OCI-LY3 (cell line): Measurements from ENCODE around the gene DTD2.
"Not testable (repeated sequence)": the region's sequence is repeated elsewhere in the genome, so short reads cannot be mapped to it uniquely, and the experiment has no call there.

Experiments used
- H2AFZ ChIP-seq: fragments of 200-600, 300-600 bp; shearing (Covaris generic); 2 replicates; pipeline ENCODE4 v1.6.0; 2014; ENCODE audit warnings: antibody characterized with exemption, low read depth, low read length
- H3K27ac ChIP-seq: fragments of 200-600, 300-600 bp; sonication (generic); 2 replicates; pipeline ENCODE4 v1.5.1; 2014; ENCODE audit warnings: mild to moderate bottlenecking, low read length, moderate library complexity, mixed read lengths
- H3K27me3 ChIP-seq: fragments of 200-600, 300-600 bp; sonication (generic); 2 replicates; pipeline ENCODE4 v1.6.1; 2014; ENCODE audit warnings: low read depth, low read length, mixed read lengths
- H3K36me3 ChIP-seq: fragments of 200-600, 300-600 bp; sonication (generic); replicated peaks from 2 replicates; pipeline ENCODE3; 2014; ENCODE audit warnings: low read depth, low read length, mixed read lengths
- H3K4me1 ChIP-seq: fragments of 300-600, 200-600 bp; sonication (generic); 2 replicates; pipeline ENCODE4 v1.6.1; 2014; ENCODE audit warnings: low read length, mixed read lengths
- H3K4me2 ChIP-seq: fragments of 200-600, 300-600 bp; sonication (generic); 2 replicates; pipeline ENCODE4 v1.6.1; 2014; ENCODE audit warnings: low read length, mixed read lengths
- H3K4me3 ChIP-seq: fragments of 300-600, 200-600 bp; sonication (generic); 2 replicates; pipeline ENCODE4 v1.5.1; 2014; ENCODE audit warnings: antibody characterized with exemption, mild to moderate bottlenecking, low read length, moderate library complexity
- H3K79me2 ChIP-seq: fragments of 300-600, 200-600 bp; shearing (Covaris generic); 2 replicates; pipeline ENCODE4 v1.6.1; 2014; ENCODE audit warnings: mild to moderate bottlenecking, low read length, mixed read lengths
- H3K9ac ChIP-seq: fragments of 300-600, 200-600 bp; shearing (Covaris generic); 2 replicates; pipeline ENCODE4 v1.6.0; 2014; ENCODE audit warnings: mild to moderate bottlenecking, low read length, moderate library complexity
- H3K9me3 ChIP-seq: fragments of 200-600, 300-600 bp; shearing (Covaris generic); 2 replicates; pipeline ENCODE4 v1.6.1; 2014; ENCODE audit warnings: low read length, mixed read lengths; ENCODE audit not compliant: insufficient read depth
- H4K20me1 ChIP-seq: fragments of 200-600, 300-600 bp; sonication (generic); 2 replicates; pipeline ENCODE4 v1.6.1; 2016; ENCODE audit warnings: low read length, mixed read lengths; ENCODE audit not compliant: insufficient read depth
- CTCF ChIP-seq: fragments of 200-600, 300-600 bp; sonication (generic); IDR thresholded peaks from 2 replicates; pipeline ENCODE4 v1.5.1; 2014; ENCODE audit warnings: antibody characterized with exemption, low read length, low read depth
- EZH2phosphoT487 ChIP-seq: fragments of 200-600 bp; shearing (Covaris generic); IDR thresholded peaks from 2 replicates; pipeline ENCODE4 v1.6.1; 2018; ENCODE audit warnings: antibody characterized with exemption, mixed run types, low read depth

The DTD2 gene

GRCh38 chr14:31466554-31466953 is 9.2 kb upstream of the DTD2 start:
- Histone ChIP-seq H3K27ac (no peak overlapping the region), H3K27me3 (no peaks in the 10 kb centered on the region), H3K4me3 (no peak overlapping the region), H3K9ac (no peak overlapping the region), H3K79me2 (no peaks in the 10 kb centered on the region), H3K36me3 (no peaks in the 10 kb centered on the region), H4K20me1 (no peaks in the 10 kb centered on the region), H3K4me1 (no peaks in the 10 kb centered on the region), H3K4me2 (no peak overlapping the region), H2AFZ (no peak overlapping the region), H3K9me3 (no peaks in the 10 kb centered on the region)
- TF ChIP-seq CTCF (no peak), EZH2phosphoT487 (no peak)

- no peak overlapping the region for H2AFZ ChIP-seq
- H3K9me3 ChIP-seq, result no peaks in the 10 kb centered on the region
- no peaks in the 10 kb centered on the region for H3K79me2 ChIP-seq
- H3K4me2 ChIP-seq, result no peak overlapping the region
- H3K27ac ChIP-seq, result no peak overlapping the region
- H3K4me3 ChIP-seq, result no peak overlapping the region
- no peak for TF ChIP-seq CTCF
- no peak for TF ChIP-seq EZH2phosphoT487
- H3K9ac ChIP-seq, result no peak overlapping the region
- H3K36me3 ChIP-seq, result no peaks in the 10 kb centered on the region
- H3K4me1 ChIP-seq, result no peaks in the 10 kb centered on the region
- H4K20me1 ChIP-seq, result no peaks in the 10 kb centered on the region
- H3K27me3 ChIP-seq, result no peaks in the 10 kb centered on the region
Measured at GRCh38 chr14:31465111-31465510, 7.8 kb upstream of the DTD2 start.

GRCh38 chr14:31462450-31462849 is 5.1 kb upstream of the DTD2 start:
- H3K36me3 ChIP-seq, H3K9me3 ChIP-seq, H3K27me3 ChIP-seq, H4K20me1 ChIP-seq, H3K4me2 ChIP-seq, H3K9ac ChIP-seq, H3K79me2 ChIP-seq, H2AFZ ChIP-seq, H3K27ac ChIP-seq, H3K4me3 ChIP-seq: not testable (repeated sequence)
- peaks cover 10% of the 10 kb centered on the region for H3K4me1 ChIP-seq

DNA sequence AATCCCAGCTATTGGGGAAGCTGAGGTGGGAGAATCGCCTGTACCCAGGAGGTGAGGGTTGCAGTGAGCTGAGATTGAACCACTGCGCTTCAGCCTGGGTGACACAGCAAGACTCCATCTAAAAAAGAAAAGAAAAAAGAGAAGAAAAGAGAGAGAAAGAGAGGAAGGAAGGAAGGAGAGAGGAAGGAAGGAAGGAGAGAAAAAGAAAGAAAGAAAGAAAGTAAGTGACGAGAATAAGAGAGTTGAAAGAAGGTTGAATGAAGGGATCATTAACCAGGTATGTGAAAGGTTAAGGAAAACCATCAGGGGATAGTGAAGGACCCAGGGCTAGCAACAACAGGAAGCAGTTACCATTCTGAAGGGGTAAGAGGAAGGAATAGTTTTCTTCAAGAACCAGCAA is 4.2 kb upstream of the DTD2 start:
- Histone ChIP-seq H3K27me3 (no peaks in the 10 kb centered on the region), H4K20me1 (no peaks in the 10 kb centered on the region), H2AFZ (peak overlapping the region; percentile 52; the same call in 1 of the 2 replicates), H3K4me1 (peaks cover 10% of the 10 kb centered on the region), H3K36me3 (no peaks in the 10 kb centered on the region), H3K4me3 (no peak overlapping the region), H3K9me3 (no peaks in the 10 kb centered on the region), H3K4me2 (no peak overlapping the region), H3K79me2 (peaks cover 6% of the 10 kb centered on the region), H3K27ac (no peak overlapping the region), H3K9ac (no peak overlapping the region)
- TF ChIP-seq CTCF (no peak), EZH2phosphoT487 (no peak)
